ENCODE measurements around the gene TPPP.

TPPP gene

GRCh38 chr5:661891-662750 is 31.0 kb downstream of the TPPP start:
- no peak for TF ChIP-seq CTCF (IDR thresholded peaks at IDR 0.05; ENCODE audit: extremely low read depth, insufficient read depth, missing control alignments)
- in situ Hi-C loops (cut with MboI; ENCODE audit: low pct_unique_long_range_greater_than_20kb, low sequenced_read_pairs, unreplicated experiment) = loop anchor here (10.0 kb wide), 1 partner anchor 243 kb away; no protein-coding TSS in a partner anchor
- no peak for DNase-seq (ENCODE audit: low spot score)

DNA sequence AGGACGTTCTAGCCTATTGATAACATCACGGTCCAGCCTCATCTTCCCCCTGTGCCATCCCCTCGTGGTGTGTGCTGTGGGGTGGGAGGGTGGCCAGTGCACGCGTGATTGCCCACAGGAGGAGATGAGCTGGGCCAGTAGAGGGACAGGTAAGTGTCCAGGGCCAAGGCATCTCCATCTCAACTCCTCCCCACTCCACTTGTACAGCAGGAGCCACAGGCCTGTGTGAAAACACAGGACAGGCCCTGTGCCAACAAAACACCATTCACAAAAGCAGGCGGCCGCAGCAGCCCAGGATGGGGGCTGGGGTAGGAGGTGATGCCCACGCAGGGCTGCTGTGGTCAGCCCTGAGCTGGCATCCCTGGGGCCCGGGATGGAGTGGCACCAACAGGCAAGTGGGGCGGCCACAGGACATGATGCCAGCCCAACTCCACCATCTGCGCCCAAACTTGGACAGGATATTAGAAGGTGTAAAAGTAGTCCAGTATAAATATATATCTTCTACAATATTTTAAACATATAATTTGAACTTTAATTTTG is 32.6 kb downstream of the TPPP start:
- no peak for DNase-seq (ENCODE audit: low spot score)
- in situ Hi-C loops (cut with MboI; ENCODE audit: low pct_unique_long_range_greater_than_20kb, low sequenced_read_pairs, unreplicated experiment) = loop anchor here (10.0 kb wide), 1 partner anchor 244 kb away; no protein-coding TSS in a partner anchor
- no peak for TF ChIP-seq CTCF (IDR thresholded peaks at IDR 0.05; ENCODE audit: extremely low read depth, insufficient read depth, missing control alignments)

GRCh38 chr5:659496-660263 is 33.5 kb downstream of the TPPP start:
- in situ Hi-C loops (cut with MboI; ENCODE audit: low pct_unique_long_range_greater_than_20kb, low sequenced_read_pairs, unreplicated experiment) = loop anchor here (10.0 kb wide), 1 partner anchor 245 kb away; no protein-coding TSS in a partner anchor
- DNase-seq (ENCODE audit: low spot score) = no peak
- TF ChIP-seq CTCF (IDR thresholded peaks at IDR 0.05; ENCODE audit: extremely low read depth, insufficient read depth, missing control alignments) = no peak

DNA sequence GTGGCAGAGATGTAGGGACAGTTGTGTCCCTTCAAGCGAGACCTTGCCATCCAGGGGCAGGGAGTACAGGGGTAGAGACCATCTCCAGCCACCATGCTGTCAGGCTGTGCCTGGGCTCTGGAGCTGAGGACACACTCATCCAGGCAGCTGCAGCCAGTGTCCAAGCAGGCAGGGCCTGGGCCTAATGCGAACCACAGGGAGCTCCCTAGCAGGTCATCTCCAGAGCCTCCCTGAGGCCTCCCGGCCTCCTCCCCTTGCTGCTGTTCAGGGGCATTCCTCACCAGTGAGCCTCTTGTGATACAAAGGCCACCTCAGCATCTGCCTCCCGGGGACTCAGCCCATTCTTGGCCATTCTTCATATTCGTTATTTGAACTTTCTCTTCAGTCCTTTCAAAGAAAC is 35.0 kb downstream of the TPPP start:
- no peak for TF ChIP-seq CTCF (IDR thresholded peaks at IDR 0.05; ENCODE audit: extremely low read depth, insufficient read depth, missing control alignments)
- in situ Hi-C loops (cut with MboI; ENCODE audit: low pct_unique_long_range_greater_than_20kb, low sequenced_read_pairs, unreplicated experiment) = no loop called here
- DNase-seq (ENCODE audit: low spot score) = no peak

DNA sequence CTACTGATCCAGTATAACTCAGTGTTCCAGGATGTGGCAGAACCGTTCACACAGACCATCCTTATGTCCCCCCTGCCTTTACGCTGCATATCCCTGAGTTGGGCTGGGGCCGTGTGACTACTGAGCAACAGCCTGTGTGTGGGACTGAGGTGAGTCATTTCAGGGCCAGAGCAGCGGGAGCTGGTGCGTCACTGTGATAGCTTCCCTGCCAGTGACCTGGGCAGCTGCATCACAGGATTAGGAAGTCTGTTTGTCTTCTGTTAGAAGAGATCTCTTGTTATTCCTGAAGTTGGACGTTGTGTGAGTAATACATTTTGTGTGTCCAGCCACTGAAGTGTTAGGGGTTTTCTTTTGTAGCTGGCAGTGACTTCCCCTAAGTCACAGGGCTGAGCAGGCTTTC is 35.6 kb downstream of the TPPP start:
- in situ Hi-C loops (cut with MboI; ENCODE audit: low pct_unique_long_range_greater_than_20kb, low sequenced_read_pairs, unreplicated experiment) = no loop called here
- TF ChIP-seq CTCF (IDR thresholded peaks at IDR 0.05; ENCODE audit: extremely low read depth, insufficient read depth, missing control alignments) = no peak
- no peak for DNase-seq (ENCODE audit: low spot score)

GRCh38 chr5:655406-655805 is 37.7 kb downstream of the TPPP start:
- in situ Hi-C loops (cut with MboI; ENCODE audit: low pct_unique_long_range_greater_than_20kb, low sequenced_read_pairs, unreplicated experiment) = no loop called here
- TF ChIP-seq CTCF (IDR thresholded peaks at IDR 0.05; ENCODE audit: extremely low read depth, insufficient read depth, missing control alignments) = no peak
- DNase-seq (ENCODE audit: low spot score) = no peak

Measured in GM13977 (cell line).